ENCODE measurements around the gene STX2.

- TF ChIP-seq EZH2phosphoT487 (IDR thresholded peaks at IDR 0.05; ENCODE audit: low read length) = no peak
- no peak for TF ChIP-seq CTCF (IDR thresholded peaks at IDR 0.05; ENCODE audit: low read length)
- no peak for TF ChIP-seq EZH2 (optimal IDR thresholded peaks at IDR 0.05; ENCODE audit: low read depth, low read length)
Measured at GRCh38 chr12:130879212-130879686, 40.2 kb upstream of the STX2 start.
